GM18867 (cell line): ENCODE measurements around the gene FAM114A2.
A peak's percentile ranks its signal among the peaks of the same experiment; 100 is the strongest.

Experiments used
- ATAC-seq: cut with Tn5 transposase; IDR thresholded peaks from one replicate; pipeline ENCODE4 v1.9.1; 2021; ENCODE audit warnings: mild to moderate bottlenecking, moderate library complexity; ENCODE audit not compliant: unreplicated experiment

FAM114A2 gene

DNA sequence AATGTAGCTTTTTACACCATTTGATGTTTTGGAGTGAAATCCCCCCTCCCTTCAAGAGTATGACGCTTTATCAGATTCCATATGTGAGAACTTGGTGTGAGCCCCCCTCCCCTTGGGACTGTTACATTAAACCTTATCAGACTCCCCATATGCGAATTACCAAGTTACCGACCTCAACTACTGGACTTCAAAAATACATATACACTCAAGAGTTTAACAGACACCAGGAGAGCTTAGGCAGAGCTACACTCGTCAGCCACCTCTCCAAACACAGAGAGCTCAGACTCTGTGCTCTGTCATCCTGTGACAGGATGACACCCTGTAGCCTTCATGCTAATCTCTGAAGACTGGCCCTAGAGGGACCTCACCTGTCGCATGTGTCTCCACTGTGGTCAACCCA is 50.2 kb downstream of the FAM114A2 start:
- ATAC-seq, result no peak

DNA sequence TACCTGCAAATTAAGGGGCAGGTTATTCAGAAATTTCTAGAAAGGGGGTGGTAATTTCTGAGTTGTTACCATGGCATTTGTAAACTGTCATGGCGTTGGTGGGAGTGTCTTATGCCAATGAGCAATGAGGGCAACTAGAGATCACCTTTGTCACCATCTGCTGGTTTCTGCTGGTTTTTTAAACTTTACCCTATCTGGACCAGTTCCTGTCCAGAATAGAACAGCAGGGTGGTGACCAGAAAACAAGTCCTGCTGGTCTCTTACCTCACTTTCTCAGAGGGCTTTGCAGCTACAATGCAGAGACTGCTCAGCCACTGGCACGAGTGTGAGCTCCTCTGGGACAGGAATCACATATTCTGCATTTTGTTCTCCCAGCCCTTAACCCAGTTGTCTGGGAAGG is 51.4 kb downstream of the FAM114A2 start:
- ATAC-seq, result no peak

DNA sequence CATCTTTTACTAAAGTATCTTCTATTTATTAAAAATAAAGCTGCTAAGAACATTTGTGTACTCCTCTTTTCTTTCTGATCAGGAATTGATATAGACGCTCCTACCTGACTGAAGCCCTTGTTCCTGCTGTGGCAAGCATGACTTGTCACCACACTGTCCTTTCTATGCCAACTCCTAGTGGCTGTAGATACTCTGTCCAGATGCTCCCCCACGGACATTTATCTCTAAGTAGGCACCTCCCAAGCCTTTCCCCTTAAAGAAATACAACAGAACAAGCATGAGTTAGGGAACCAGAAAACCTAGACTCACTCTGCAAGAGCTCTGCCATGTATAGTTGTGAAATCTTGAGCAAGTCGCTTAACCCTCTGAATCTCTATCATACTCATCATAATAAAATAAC is 53.2 kb downstream of the FAM114A2 start:
- no peak for ATAC-seq

DNA sequence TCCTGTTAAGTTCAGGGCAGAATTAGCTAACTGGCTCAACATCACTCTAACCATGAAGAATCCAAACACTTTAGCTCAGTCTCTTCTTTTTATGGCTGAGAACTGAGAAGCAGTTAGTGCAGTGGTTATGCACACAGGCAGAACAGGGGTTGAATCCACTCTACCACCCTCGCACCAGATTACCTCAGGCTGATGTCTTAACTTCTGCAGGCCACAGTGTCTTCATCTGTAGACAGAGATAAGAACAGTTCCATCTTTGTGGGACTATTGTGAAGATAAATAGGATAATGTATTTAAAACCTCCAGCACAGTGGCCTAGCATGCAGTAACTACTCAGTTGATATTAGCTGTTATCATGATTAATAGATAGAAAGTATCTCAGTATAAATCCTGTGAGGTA is 54.8 kb downstream of the FAM114A2 start:
- ATAC-seq, result no peak

DNA sequence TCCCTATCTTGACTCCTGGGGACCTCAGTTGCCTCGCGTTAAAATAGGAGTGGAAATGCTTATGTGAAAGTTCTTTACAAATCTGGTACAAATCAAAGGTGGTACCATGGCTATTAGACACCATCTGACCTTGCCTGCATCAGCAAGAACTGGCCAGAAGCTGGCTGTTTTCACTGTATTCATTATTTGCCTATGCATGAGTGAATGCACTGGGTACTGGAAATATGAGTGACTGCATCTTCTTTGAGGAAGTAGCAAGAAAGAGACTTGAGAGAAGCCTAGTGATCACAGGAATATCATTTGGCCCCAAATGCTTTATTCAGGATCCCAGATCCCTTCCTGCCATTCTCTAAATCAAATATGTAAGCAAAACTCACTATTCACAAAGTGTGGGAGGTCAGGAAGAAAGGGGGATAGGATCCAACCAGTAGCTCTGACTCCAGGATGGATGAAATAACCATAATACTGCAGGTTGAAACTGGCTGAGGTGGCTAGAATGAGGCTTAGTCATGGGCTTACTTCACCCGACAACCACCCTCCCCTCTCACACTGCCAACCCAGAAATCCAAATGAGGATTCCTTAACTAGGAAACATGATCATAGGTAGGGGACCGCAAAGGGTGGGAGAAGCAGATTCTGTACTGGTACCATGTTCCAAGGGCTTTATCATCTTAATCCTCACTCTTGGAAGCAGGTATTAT is 56.7 kb downstream of the FAM114A2 start:
- ATAC-seq, result peak; percentile 73

DNA sequence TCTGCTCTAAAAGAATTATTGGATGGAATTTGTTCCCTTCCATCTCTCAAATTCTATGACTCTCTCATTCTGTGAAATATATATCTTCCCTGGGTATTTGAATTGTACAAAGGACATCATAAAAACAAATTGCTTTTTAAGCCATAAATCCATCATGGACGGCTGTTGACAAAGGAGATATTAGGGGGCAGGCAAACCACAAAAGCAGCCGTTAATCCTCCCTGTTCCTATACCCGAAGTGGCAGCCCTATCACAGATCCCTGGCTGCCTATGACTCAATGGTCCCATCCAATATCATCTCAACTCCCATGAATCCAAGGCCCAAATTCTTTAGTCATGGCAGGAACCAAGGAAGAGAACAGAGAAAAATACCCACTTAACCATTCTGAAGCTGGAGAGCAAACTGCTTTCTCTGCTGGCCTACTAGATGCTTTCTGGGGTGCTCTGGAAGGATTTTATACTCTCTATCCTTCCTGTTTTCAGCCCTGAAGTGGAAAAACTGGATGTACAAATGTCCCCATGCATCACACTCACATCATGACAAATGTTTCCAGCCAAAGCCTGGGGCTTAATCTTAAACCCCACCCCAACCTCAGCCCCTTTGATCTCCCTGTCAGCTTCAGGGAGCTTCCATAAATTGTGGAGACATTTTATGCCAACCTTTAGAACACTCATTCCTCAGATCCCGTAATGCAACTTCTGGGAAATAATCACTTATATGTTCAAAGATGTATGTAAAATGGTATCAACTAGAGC is 59.5 kb downstream of the FAM114A2 start:
- ATAC-seq, result no peak

DNA sequence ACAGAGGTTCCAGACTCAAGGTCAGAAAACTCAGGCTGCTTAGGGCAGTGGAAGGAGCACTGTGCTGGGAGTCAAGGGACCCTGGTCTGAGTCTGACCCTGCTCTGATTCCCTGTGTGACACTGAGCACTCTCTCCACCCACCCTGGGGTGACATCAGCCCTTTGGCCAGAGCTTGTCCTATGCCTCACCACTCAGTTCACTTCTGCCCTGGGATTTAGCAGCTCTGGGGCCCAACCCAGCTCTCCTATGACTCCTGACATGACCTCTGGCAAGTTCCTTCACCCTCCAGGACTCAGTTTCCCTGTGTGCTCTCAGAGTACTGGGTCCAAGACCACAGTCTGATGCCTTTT is 63.9 kb downstream of the FAM114A2 start:
- no peak for ATAC-seq

DNA sequence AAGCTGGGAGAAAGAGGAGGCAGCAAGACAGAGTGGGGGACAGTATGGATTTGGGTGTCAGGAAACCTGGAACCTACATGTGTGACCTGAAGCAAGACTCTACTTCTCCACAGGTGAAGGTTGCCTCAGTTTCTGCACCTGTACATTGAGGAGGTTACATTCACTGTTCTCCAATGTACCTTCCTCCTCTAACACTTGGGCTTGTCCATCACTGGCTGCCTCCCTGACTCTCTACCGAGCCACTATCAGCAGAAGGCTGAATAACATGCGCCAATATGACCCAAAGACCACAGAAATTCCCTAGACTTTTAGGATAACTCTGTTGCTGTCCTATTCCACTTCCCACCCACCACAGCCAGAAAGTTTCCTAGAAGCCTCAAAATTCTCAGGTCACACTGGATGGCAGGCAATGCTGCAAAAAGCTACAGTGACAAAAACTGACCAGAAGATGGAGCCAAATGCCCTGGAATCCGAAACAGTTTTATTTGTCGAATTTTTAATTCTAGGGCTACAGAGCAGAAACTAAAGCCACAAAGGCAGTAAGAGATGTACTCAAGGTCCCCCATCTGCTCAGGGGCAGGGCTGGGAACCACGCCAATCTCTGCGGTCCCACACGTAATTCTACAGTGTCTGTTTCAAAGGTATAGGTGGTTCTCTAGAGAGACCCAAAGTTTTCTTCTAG is 64.4 kb downstream of the FAM114A2 start:
- ATAC-seq, result no peak

DNA sequence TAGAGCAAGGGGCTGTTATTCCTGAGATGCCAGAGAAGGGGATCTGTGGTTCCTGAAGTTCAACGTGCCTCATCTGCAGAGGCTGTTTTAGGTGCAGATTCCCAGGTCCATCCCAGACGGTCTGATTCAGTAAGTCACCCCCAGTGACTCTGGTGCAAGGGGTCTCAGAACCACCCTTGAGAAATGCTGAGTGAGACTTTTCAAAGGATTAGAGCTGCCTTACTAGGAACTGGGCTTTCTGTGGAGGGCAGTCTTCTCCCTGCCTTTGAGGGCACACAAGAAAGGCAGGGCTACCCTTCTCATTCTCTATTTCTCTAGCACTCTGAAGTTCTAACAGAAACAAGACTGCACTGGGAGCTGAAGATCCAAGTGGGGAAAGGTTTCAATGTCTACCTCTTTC is 66.5 kb downstream of the FAM114A2 start:
- ATAC-seq, result no peak

DNA sequence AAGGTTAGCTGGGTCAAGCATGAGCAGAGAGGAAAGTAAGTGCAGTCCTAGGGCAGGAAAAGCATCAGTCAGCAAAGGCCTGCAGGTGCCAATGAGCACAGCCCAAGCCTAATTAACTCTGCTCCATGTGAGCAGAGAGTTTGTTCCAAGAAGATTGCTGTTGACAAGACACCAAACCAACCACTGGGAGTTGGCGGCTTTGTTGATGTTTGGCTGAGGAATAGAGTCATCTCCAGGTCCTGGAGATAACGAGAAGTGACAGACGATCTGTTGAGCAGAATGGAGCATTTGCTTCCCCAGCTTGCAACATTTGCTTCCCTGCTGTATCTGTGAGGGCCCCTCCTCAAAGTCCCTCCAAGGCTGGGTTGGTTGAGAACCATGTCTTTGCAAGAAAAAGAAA is 68.2 kb downstream of the FAM114A2 start:
- no peak for ATAC-seq

DNA sequence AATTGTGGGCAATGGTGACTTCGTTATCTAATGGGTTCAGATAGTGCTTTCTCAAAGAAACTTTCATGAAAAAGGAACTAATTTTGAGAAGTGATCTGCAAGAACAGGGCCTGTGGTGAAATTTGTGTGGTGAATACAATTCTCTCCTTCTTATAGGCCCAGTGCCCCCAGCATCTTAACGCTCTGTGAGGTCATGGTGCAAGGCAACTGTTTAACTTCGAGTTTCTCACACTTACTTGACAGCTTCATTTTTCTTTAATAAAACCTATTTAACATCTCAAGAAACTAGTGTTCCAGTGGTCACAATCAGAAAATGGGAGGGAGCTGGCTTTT is 69.2 kb downstream of the FAM114A2 start:
- peak; percentile 24 for ATAC-seq

DNA sequence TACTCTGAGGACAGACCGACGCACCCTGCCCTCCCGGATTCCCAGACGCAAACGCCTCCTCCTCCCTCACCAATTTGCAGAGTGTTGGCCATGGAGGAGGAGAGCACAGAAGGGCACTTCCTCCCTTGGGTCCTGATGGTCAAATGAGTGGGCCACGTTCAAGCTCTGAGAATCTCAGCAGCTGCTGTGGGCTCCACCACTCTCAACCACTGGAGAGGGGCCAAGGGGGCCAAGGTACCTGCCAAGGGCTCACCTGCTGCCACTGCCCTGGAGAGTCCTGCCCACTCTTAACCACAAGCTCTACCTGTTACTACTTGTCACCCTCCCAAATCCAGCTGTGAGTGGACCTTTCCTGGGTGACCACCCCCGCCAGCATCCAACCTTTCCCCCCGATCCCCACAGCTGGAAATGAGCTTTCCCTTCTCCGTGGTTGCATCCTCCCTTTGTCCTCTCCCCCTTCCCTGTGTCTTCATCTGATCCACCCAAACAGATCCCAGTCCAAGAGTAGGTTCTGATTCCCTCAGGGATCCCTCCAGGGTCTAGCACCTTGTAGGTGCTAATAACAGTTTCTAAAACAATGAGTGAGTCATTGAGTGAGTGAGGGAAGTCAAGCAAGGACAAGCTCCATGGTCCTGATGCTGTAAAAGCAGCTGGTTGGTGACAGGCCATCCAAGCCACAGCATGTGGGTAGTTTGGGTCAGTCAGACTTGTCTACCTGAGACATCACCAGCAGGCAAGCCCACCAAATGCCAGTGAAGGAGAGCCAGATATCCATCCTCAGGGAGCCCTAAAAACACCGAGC is 69.7 kb downstream of the FAM114A2 start:
- ATAC-seq, result peak; percentile 42

DNA sequence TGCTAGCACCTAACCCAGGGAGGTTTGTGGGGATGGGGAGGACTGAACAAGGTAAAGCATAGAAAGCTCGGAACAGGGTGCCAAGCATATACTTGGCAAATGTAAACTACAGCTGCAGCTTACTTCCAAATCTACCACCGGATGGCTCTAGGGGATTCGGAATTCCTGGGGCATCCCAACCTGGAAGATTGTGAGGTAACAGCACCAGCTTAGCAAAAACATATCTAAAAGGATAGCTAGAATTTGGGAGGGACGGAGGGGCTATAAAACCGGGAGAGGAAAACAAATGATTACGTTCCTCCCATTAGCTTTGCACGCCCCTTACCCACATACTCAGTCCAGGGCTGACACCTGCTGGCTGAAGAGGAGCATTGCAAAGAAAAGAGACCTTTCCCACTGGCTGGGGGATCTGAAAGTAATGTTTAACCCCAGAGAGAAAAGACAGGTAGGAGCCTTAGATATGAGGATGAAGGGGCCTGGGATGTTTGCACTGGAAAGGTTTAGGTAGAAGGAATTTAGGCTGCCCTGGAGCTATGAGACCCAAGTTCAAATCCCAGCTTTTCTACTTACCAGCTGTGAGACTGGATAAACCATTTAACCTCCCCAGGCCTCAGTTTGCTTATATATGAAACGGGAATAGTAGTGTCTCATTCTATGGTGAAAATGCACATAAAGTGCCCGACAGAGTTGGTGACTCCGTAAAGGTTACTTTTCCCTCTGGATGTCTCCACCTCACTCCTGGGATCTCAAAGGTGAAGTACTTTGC is 73.6 kb downstream of the FAM114A2 start:
- ATAC-seq, result peak; percentile 66

DNA sequence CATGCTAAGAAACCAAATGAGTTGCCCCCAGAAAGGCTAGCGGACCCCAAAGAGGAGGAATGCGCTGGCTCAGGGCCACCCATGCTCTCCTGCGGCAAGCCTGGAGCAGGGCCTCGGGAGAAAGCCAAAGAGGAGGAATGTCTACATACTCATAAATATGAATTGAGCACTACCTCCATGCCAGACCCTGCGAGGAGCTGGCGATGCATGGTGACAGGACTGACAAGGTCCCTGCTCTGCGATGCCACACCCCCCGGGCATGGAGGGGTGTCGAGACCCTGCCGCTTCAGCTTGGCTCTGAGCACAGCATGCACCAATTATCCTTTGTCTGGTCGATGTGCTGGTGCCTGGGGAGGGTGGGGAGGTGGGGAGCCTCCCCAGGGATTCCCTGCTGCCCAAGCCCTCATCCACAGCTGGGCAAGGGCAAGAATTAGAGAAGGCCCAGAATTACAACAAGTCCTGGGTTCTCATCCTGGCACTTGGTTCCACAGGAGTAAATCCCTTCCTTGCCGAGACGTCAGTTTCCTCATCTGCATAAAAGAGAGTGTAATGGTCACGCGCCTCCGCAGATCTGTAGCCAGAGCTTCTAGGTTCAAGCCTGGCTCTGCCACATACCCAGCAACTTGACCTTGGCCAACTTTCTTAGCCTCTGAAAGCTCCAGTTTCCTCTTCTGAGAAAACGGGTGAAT is 74.4 kb downstream of the FAM114A2 start:
- no peak for ATAC-seq

DNA sequence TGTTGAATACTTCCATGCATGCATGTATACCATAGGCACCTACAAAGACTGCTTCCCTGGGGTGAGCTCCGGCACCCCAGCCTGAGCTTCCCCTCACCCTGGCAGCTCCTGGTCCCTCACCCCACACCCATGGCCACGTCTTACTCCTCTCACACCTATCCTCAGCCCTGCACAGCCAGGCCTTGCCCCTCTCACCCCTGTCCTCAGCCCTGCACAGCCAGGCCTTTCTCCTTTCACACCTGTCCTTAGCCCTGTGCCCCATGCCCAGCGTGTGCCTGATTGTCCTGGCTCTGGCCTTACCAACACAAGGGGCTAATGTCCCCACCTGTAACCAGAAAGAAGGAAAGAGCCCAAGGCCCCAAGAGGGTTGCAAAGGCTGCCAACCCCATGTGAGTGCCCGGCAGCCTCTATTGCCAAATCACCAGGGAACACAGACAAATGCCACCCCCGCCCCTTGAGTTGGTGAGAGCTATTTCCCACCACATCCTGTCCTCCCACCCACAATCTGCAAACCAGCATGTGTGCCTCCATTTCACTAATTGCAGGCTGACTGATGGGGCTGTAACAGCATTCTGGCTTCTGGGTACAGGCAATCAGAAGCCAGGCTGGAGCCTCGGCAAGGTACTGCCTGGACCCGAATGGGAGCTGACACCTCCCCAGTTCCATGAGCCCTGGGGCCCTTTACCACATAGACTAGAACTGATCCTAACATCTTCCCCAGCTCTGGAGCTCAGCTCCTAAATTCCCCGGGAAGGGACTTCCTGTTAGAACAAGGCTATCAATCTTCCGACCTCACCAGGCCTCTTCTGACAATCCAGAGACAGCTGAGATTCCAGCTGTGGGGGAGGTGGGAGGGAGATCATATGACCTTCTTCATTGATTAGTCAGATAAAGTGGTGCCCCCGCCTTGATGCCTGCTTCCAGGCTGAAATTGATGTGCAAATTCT is 78.2 kb downstream of the FAM114A2 start:
- no peak for ATAC-seq

DNA sequence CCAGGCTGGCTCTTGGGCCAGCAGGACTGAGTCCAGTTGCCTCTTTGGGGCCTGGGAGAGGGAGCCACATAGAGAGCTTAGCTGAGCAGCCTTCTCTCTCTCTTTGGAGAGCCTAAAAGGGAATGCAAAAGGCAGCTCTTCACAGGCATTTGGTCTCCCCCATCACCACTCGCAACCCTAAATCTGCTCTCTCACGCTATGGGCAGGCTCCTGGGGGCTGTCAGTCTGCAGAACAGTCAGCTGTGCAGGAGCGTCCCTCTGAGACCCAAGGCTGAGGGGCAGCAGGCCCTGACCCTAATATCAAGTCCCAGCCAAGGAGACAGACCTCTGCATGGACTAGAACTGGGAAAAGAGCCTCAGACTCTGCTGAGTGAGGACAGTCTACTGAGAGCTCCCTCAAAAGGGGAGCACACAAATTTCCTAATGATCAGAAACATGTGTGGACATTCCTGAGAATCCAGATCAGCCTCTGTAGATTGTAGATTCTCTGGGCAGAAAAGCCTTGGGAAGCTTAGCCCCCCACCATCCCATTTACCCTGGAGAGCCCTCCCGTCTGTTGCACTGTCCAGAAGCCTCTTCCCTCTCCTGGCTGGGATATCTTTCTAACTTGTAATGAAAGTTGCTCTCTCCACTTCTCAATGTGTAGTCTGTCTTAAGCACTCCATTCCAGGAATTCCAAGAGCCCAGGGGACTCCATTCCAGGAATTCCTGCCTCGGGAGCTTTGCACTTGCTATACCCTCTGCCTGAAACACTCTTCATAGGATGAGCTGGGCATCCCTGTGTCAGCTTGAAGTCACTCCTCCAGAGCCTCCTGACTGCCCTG is 79.4 kb downstream of the FAM114A2 start:
- ATAC-seq, result no peak

DNA sequence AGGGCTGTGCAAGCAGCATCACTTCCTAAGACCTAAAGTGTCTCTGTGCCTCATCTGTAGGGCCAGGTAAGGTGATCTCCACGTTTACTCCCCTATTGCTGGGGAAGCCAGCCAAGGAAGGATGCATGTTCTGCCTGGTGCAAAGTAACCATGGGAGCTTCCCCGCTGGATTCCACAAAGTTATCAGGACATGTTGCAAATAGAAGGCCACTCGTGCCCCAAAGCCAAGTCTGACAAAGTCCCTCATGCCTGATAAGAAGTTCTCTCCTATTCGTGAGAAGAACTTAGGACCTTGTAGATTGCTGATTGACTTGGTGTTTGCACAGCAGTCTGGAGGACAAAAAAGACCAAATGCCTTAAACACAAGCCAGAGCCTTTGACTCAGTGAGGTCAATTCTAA is 81.5 kb downstream of the FAM114A2 start:
- ATAC-seq, result no peak

DNA sequence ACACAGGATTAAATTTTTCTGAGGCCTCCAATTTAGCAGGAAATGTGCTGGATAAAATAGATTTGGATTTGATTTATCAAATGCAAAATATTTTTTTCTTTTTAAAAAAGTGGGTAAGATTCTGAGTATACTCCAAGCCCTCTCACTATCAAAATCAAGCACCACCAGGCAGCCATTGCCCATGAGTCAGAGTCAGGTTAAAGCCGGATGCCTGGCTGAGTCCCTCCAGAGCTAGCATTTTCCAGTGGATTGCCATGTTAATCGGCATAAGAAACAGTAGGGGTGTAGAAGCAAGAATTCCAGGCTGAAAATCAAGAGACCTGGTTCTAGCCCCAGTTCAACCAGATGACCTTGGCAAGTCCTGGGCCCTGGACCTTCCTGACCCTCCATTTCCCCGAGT is 85.3 kb downstream of the FAM114A2 start:
- ATAC-seq, result no peak
